OCI-LY3 (cell line): Measurements from ENCODE around the gene DYRK1A.

Source experiments
- H2AFZ ChIP-seq: fragments of 200-600, 300-600 bp; shearing (Covaris generic); 2 replicates; pipeline ENCODE4 v1.6.0; 2014; ENCODE audit warnings: antibody characterized with exemption, low read depth, low read length
- H3K27ac ChIP-seq: fragments of 200-600, 300-600 bp; sonication (generic); 2 replicates; pipeline ENCODE4 v1.5.1; 2014; ENCODE audit warnings: mild to moderate bottlenecking, low read length, moderate library complexity, mixed read lengths
- H3K27me3 ChIP-seq: fragments of 200-600, 300-600 bp; sonication (generic); 2 replicates; pipeline ENCODE4 v1.6.1; 2014; ENCODE audit warnings: low read depth, low read length, mixed read lengths
- H3K36me3 ChIP-seq: fragments of 200-600, 300-600 bp; sonication (generic); replicated peaks from 2 replicates; pipeline ENCODE3; 2014; ENCODE audit warnings: low read depth, low read length, mixed read lengths
- H3K4me1 ChIP-seq: fragments of 300-600, 200-600 bp; sonication (generic); 2 replicates; pipeline ENCODE4 v1.6.1; 2014; ENCODE audit warnings: low read length, mixed read lengths
- H3K4me2 ChIP-seq: fragments of 200-600, 300-600 bp; sonication (generic); 2 replicates; pipeline ENCODE4 v1.6.1; 2014; ENCODE audit warnings: low read length, mixed read lengths
- H3K4me3 ChIP-seq: fragments of 300-600, 200-600 bp; sonication (generic); 2 replicates; pipeline ENCODE4 v1.5.1; 2014; ENCODE audit warnings: antibody characterized with exemption, mild to moderate bottlenecking, low read length, moderate library complexity
- H3K79me2 ChIP-seq: fragments of 300-600, 200-600 bp; shearing (Covaris generic); 2 replicates; pipeline ENCODE4 v1.6.1; 2014; ENCODE audit warnings: mild to moderate bottlenecking, low read length, mixed read lengths
- H3K9ac ChIP-seq: fragments of 300-600, 200-600 bp; shearing (Covaris generic); 2 replicates; pipeline ENCODE4 v1.6.0; 2014; ENCODE audit warnings: mild to moderate bottlenecking, low read length, moderate library complexity
- H3K9me3 ChIP-seq: fragments of 200-600, 300-600 bp; shearing (Covaris generic); 2 replicates; pipeline ENCODE4 v1.6.1; 2014; ENCODE audit warnings: low read length, mixed read lengths; ENCODE audit not compliant: insufficient read depth
- H4K20me1 ChIP-seq: fragments of 200-600, 300-600 bp; sonication (generic); 2 replicates; pipeline ENCODE4 v1.6.1; 2016; ENCODE audit warnings: low read length, mixed read lengths; ENCODE audit not compliant: insufficient read depth
- EZH2phosphoT487 ChIP-seq: fragments of 200-600 bp; shearing (Covaris generic); IDR thresholded peaks from 2 replicates; pipeline ENCODE4 v1.6.1; 2018; ENCODE audit warnings: antibody characterized with exemption, mixed run types, low read depth
- TF ChIP-seq, protein P1 (sequence below): fragments of 200-600, 300-600 bp; sonication (generic); IDR thresholded peaks from 2 replicates; pipeline ENCODE4 v1.5.1; 2014; ENCODE audit warnings: antibody characterized with exemption, low read length, low read depth

Gene DYRK1A

DNA sequence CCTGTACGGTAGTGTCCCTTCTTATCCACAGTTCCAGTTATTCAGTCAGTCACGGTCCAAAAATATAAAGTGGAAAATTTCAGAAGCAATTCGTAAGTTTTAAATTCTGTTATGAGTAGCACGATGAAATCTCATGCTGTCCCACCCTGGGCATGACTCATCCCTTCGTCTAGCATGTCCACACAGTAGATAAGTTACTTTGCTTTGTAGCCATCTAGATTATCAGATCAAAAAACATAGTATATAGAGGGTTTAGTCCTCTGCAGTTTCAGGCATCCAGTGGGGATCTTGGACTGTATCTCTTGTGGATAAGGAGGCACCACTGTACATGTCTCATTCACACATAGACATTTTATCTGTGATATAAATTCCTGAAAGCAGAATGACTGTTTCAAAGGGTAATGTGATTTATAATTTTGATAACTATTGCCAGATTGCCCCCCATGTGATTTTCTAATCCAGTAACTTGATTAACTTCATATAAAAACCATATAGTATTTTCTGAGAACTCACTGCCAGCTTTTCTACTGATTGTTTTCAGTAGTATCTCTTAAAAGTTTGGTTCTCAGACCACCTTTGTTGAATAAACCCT is 143.3 kb downstream of the DYRK1A start:
- H3K79me2 ChIP-seq = peaks cover 15% of the 10 kb centered on the region
- peaks cover 7% of the 10 kb centered on the region; the same call in 1 of the 2 replicates for H4K20me1 ChIP-seq
- H3K27me3 ChIP-seq = no peaks in the 10 kb centered on the region

DNA sequence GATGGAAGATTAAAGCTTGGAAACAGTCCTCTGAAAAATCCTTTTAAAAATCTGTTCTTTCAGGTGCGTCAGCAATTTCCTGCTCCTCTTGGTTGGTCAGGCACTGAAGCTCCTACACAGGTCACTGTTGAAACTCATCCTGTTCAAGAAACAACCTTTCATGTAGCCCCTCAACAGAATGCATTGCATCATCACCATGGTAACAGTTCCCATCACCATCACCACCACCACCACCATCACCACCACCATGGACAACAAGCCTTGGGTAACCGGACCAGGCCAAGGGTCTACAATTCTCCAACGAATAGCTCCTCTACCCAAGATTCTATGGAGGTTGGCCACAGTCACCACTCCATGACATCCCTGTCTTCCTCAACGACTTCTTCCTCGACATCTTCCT is 145.3 kb downstream of the DYRK1A start:
- H3K36me3 ChIP-seq = peaks cover 61% of the 10 kb centered on the region
- peaks cover 12% of the 10 kb centered on the region for H3K4me1 ChIP-seq
- no peak overlapping the region for H3K4me3 ChIP-seq
- TF ChIP-seq, protein P1, sequence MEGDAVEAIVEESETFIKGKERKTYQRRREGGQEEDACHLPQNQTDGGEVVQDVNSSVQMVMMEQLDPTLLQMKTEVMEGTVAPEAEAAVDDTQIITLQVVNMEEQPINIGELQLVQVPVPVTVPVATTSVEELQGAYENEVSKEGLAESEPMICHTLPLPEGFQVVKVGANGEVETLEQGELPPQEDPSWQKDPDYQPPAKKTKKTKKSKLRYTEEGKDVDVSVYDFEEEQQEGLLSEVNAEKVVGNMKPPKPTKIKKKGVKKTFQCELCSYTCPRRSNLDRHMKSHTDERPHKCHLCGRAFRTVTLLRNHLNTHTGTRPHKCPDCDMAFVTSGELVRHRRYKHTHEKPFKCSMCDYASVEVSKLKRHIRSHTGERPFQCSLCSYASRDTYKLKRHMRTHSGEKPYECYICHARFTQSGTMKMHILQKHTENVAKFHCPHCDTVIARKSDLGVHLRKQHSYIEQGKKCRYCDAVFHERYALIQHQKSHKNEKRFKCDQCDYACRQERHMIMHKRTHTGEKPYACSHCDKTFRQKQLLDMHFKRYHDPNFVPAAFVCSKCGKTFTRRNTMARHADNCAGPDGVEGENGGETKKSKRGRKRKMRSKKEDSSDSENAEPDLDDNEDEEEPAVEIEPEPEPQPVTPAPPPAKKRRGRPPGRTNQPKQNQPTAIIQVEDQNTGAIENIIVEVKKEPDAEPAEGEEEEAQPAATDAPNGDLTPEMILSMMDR = no peak
- no peak for TF ChIP-seq EZH2phosphoT487
- H3K9ac ChIP-seq = no peak overlapping the region
- no peak overlapping the region for H2AFZ ChIP-seq
- no peak overlapping the region for H3K4me2 ChIP-seq
- H3K79me2 ChIP-seq = peaks cover 15% of the 10 kb centered on the region
- H4K20me1 ChIP-seq = peaks cover 13% of the 10 kb centered on the region; the same call in 1 of the 2 replicates
- H3K9me3 ChIP-seq = no peaks in the 10 kb centered on the region
- no peak overlapping the region for H3K27ac ChIP-seq
- H3K27me3 ChIP-seq = no peaks in the 10 kb centered on the region

More for the DNA sequence above, 143.3 kb downstream of the DYRK1A start:
- TF ChIP-seq EZH2phosphoT487 = no peak
- TF ChIP-seq, protein P1 = no peak
- H3K4me3 ChIP-seq = no peak overlapping the region
- no peak overlapping the region for H3K27ac ChIP-seq
- H3K4me1 ChIP-seq = peaks cover 14% of the 10 kb centered on the region
- H3K4me2 ChIP-seq = no peak overlapping the region
- no peaks in the 10 kb centered on the region for H3K9me3 ChIP-seq
- no peak overlapping the region for H3K9ac ChIP-seq
- H2AFZ ChIP-seq = no peak overlapping the region
- H3K36me3 ChIP-seq = peaks cover 70% of the 10 kb centered on the region

DNA sequence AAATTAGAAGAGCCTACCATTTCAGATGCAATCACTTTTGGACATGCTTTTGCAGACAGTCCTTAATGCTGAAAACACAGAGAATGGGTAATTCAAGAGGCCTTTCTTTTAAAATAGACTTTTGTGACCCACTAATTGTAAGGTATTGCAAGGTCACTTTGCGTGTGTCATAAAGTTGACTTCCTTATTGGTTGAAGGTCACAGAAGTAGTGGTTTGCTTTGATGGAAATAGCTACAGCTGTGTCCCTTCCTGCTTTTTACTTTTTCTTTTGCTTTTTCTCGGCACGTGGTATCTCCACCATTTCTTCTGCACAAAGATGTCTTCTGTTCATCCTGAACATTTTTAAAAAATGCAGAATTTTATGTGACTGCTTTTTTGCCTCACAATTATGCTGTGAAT is 146.8 kb downstream of the DYRK1A start:
- Histone ChIP-seq H3K27ac (no peak overlapping the region), H3K36me3 (peaks cover 53% of the 10 kb centered on the region)

DNA sequence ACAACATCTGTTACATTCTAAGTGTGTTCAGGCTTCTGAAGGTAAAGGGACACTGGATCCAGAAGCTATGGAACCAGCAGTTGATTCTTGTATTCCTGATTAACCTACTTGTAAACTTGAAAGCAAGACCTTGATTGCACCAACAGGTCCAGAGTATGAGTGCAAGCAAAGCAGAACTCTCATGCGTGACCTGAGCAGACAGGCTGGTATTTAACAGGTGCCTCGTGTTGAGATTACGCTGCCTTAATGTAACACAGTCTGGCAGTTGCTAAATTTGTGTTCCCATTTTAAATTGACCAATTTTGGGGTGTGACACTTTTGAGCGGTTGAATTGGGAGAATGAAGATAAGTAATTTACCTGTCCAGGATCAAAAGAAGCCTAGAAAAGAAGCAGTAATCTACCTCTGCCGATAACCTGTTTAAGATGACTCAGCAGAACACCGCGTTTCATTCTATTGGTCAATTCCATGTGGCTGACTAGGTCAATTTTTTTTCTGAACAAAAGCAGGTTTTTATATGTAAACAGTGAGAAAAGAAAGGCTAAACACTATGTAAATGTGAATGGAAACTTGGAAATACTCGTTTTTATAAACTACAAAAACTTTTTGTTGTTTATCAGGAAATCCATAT is 147.6 kb downstream of the DYRK1A start:
- TF ChIP-seq EZH2phosphoT487 = no peak
- TF ChIP-seq, protein P1 = no peak
- H3K36me3 ChIP-seq = peaks cover 45% of the 10 kb centered on the region

More for the DNA sequence above, 146.8 kb downstream of the DYRK1A start:
- H3K4me1 ChIP-seq = no peaks in the 10 kb centered on the region
- H3K4me3 ChIP-seq = no peak overlapping the region
- no peak overlapping the region for H3K9ac ChIP-seq
- no peak overlapping the region for H2AFZ ChIP-seq
- no peaks in the 10 kb centered on the region for H3K9me3 ChIP-seq
- peaks cover 15% of the 10 kb centered on the region for H3K79me2 ChIP-seq
- no peaks in the 10 kb centered on the region for H3K27me3 ChIP-seq
- TF ChIP-seq, protein P1 = no peak
- TF ChIP-seq EZH2phosphoT487 = no peak
- H4K20me1 ChIP-seq = 0 out of 2 replicates have a peak, but pooled peaks cover 5% of the 10 kb centered on the region
- H3K4me2 ChIP-seq = no peak overlapping the region

More for the DNA sequence above, 147.6 kb downstream of the DYRK1A start:
- H3K79me2 ChIP-seq = peaks cover 13% of the 10 kb centered on the region
- no peak overlapping the region for H3K4me3 ChIP-seq
- H3K4me1 ChIP-seq = no peaks in the 10 kb centered on the region
- no peaks in the 10 kb centered on the region for H3K27me3 ChIP-seq
- no peak overlapping the region for H3K4me2 ChIP-seq
- 0 out of 2 replicates have a peak, but pooled peaks cover 5% of the 10 kb centered on the region for H4K20me1 ChIP-seq
- no peak overlapping the region for H2AFZ ChIP-seq
- no peak overlapping the region for H3K27ac ChIP-seq
- H3K9ac ChIP-seq = no peak overlapping the region
- no peaks in the 10 kb centered on the region for H3K9me3 ChIP-seq
